HAP-1 (cell line): ENCODE measurements around the gene IL1RL1.

Experiments
- DNase-seq, 2 experiments: peaks; one replicate each; pipeline ENCODE4 v3.0.0-alpha.2; 2016 to 2020; ENCODE audit warnings: low spot score in 2 of 2
- H3K27me3 ChIP-seq: fragments of 250-450 bp; sonication (Bioruptor Pico); 2 replicates; pipeline ENCODE4 v1.5.1; 2020; ENCODE audit warnings: low read depth, mild to moderate bottlenecking, moderate library complexity
- H3K36me3 ChIP-seq: fragments of 250-450 bp; sonication (Bioruptor Pico); replicated peaks from 2 replicates; pipeline ENCODE4 v1.5.1; 2020; ENCODE audit warnings: mild to moderate bottlenecking
- H3K4me1 ChIP-seq: fragments of 250-450 bp; sonication (Bioruptor Pico); 2 replicates; pipeline ENCODE4 v1.5.1; 2020; ENCODE audit warnings: mild to moderate bottlenecking
- H3K4me3 ChIP-seq: fragments of 250-450 bp; sonication (Bioruptor Pico); 2 replicates; pipeline ENCODE4 v1.5.1; 2020; ENCODE audit warnings: mild to moderate bottlenecking, moderate library complexity
- H3K9me3 ChIP-seq: fragments of 250-450 bp; sonication (Bioruptor Pico); 2 replicates; pipeline ENCODE4 v1.5.1; 2020; ENCODE audit warnings: mild to moderate bottlenecking, moderate library complexity
- in situ Hi-C: fragments of 300-500 bp; cut with MboI; formaldehyde crosslinking; loops from 3 replicates; pipeline ENCODE4 v1.14.3; 2020; ENCODE audit warnings: low sequenced_read_pairs, inconsistent platforms, mixed read lengths

Gene IL1RL1

GRCh38 chr2:102357937-102358336, 46.6 kb downstream of the IL1RL1 start:
- H3K36me3 ChIP-seq, result no peaks in the 10 kb centered on the region
- H3K27me3 ChIP-seq, result no peaks in the 10 kb centered on the region
- no peak overlapping the region for H3K4me3 ChIP-seq
- no peak for DNase-seq
- in situ Hi-C loops, result no loop called here
- no peaks in the 10 kb centered on the region for H3K9me3 ChIP-seq
- no peaks in the 10 kb centered on the region for H3K4me1 ChIP-seq

DNA sequence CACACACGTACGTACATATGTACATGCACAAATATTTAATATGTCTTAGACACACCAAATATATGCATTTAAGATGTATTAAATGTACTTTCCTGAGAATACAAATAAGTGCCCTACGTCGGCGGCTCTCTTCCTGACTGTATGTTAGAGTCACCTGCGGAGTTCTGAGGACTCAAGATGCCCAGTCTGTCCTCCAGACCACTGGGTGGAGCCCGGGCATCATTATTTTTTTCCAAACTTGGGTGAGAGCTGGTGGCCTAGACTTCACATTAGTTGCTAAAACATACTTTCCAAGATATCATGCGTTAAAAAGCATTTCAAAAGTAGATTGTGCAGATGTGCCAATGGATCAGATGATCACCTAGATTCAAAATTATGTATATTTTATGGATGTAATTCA, 47.1 kb downstream of the IL1RL1 start:
- Histone ChIP-seq H3K9me3 (no peaks in the 10 kb centered on the region), H3K27me3 (no peaks in the 10 kb centered on the region), H3K4me1 (no peaks in the 10 kb centered on the region), H3K36me3 (no peaks in the 10 kb centered on the region), H3K4me3 (no peak overlapping the region)
- in situ Hi-C loops, result no loop called here
- no peak for DNase-seq

- Histone ChIP-seq H3K27me3 (no peaks in the 10 kb centered on the region), H3K4me1 (no peaks in the 10 kb centered on the region), H3K9me3 (no peaks in the 10 kb centered on the region), H3K36me3 (no peaks in the 10 kb centered on the region), H3K4me3 (no peak overlapping the region)
- in situ Hi-C loops, result no loop called here
- DNase-seq, result no peak
These were observed 48.2 kb downstream of the IL1RL1 start for GRCh38 chr2:102359527-102359926.

- Histone ChIP-seq H3K9me3 (no peaks in the 10 kb centered on the region), H3K27me3 (no peaks in the 10 kb centered on the region), H3K4me1 (no peaks in the 10 kb centered on the region), H3K36me3 (no peaks in the 10 kb centered on the region), H3K4me3 (no peak overlapping the region)
- in situ Hi-C loops, result no loop called here
- DNase-seq, result no peak
These were observed 50.4 kb downstream of the IL1RL1 start for GRCh38 chr2:102361632-102362241.

- H3K36me3 ChIP-seq, result no peaks in the 10 kb centered on the region
- no peaks in the 10 kb centered on the region for H3K4me1 ChIP-seq
- H3K9me3 ChIP-seq, result no peaks in the 10 kb centered on the region
- in situ Hi-C loops, result no loop called here
- DNase-seq, result no peak
- H3K4me3 ChIP-seq, result no peak overlapping the region
- H3K27me3 ChIP-seq, result no peaks in the 10 kb centered on the region
These were observed 54.4 kb downstream of the IL1RL1 start for GRCh38 chr2:102365763-102366162.

DNA sequence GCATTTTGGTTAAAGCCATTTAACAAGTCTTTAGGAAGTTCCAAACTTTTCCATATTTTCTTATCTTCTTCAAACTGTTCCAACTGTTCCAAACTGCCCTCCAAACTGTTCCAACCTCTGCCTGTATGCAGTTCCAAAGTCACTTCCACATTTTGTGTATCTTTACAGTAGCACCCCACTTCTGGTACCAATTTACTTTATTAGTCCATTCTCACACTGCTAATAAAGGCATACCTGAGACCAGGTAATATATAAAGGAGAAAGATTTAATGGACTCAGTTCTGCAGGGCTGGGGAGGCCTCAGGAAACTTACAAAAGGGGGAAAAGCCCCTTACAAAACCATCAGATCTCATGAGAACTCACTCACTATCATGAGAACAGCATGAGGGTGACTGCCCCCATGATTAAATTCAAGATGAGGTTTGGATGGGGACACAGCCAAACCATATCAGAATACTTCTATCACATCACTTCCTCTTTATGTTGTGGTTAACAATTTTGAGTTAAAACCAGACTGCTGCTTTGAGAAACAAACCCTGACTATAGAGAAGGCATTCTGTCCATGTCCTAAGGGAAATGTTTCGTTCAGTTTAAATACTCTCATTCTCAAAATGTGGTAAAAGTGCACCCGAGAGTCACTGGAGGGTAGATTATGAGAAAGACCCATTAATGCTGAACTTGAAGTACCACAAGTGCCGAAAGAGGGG, 55.2 kb downstream of the IL1RL1 start:
- H3K9me3 ChIP-seq, result no peaks in the 10 kb centered on the region
- no peak overlapping the region for H3K4me3 ChIP-seq
- DNase-seq, result no peak
- no peaks in the 10 kb centered on the region for H3K36me3 ChIP-seq
- no peaks in the 10 kb centered on the region for H3K27me3 ChIP-seq
- no peaks in the 10 kb centered on the region for H3K4me1 ChIP-seq
- in situ Hi-C loops, result no loop called here

DNA sequence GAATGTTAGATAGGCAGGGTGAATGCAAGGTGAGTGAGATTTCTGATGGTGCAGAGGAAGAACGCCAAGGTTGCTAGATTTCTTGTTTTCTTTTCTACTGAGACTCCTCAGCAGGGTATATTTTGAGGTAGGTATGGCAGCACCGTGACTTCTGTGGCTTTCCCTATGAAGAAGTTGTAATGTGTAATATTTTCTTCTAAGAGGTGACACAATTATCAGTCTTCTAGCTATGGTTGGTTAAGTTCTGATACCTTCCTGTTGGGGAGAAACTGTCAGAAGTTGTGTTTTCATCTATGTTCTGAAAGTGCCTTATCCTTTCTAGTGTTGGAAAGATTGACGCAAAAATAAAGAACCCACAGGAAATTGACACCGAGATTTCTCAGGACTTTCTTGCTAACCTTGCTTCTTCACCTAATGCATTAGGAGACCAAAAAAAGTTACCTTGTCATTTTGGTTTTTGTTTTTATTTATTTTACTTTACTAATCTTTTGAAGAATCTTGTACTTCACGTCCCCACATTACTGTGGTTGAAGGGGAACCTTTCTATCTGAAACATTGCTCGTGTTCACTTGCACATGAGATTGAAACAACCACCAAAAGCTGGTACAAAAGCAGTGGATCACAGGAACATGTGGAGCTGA, 56.1 kb downstream of the IL1RL1 start:
- H3K4me3 ChIP-seq, result no peak overlapping the region
- H3K9me3 ChIP-seq, result no peaks in the 10 kb centered on the region
- no peaks in the 10 kb centered on the region for H3K27me3 ChIP-seq
- no peaks in the 10 kb centered on the region for H3K4me1 ChIP-seq
- DNase-seq, result no peak
- H3K36me3 ChIP-seq, result no peaks in the 10 kb centered on the region
- in situ Hi-C loops, result no loop called here

DNA sequence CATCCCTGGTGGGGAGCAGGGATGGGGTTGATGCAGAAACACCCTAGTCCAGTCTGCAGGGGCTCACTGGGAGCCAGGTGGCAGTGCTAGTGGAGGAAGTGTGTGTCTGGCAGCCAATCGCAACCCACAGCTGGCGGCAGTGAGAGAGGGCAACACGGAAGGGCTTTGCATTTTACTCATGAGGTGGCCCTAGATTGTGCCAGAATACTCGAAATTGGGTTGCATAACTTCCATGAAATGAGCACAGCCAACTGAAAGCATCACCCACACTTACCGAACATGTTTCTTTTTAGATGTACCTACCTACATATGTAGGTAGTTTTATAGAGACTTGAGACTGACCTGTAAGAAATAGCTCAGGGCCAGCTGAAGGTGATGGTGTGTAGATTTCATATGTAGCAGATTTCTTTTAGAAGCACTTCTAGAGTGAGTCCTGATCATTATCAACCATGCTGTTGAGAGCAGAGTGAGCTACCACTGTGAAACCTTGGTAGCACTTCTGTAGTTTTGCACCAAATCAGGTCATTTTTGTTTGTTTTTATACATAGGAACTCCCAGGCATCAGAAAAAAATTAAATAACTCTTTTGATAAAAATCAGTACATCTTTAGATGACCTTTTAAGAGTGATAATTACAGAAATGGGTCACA, 57.2 kb downstream of the IL1RL1 start:
- no peak overlapping the region for H3K4me3 ChIP-seq
- DNase-seq, result no peak

DNA sequence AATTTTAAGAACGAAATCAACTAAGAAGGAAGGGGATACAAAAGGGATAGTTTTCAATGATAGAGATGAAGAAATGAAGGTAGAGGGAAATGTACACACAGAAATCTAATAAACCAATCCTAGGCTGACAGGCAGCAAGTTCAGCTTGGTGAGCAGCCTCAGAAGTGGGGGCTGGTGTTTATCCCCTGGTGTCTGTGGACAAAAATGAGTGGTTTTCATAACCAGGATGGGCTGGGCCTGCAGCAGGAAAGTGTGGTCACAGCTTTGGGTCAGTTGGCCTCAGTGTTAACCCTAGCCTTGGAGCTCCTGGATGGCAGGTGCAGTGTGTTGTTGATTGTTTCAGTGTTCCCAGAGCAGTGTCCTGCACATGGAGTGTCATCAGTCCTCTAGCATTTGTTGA, 58.5 kb downstream of the IL1RL1 start:
- Histone ChIP-seq H3K9me3 (no peaks in the 10 kb centered on the region), H3K36me3 (no peaks in the 10 kb centered on the region), H3K4me1 (no peaks in the 10 kb centered on the region), H3K27me3 (no peaks in the 10 kb centered on the region), H3K4me3 (no peak overlapping the region)
- DNase-seq, result no peak
- in situ Hi-C loops, result no loop called here

More for the DNA sequence above, 57.2 kb downstream of the IL1RL1 start:
- Histone ChIP-seq H3K4me1 (no peaks in the 10 kb centered on the region), H3K36me3 (no peaks in the 10 kb centered on the region), H3K27me3 (no peaks in the 10 kb centered on the region), H3K9me3 (no peaks in the 10 kb centered on the region)
- in situ Hi-C loops, result no loop called here

DNA sequence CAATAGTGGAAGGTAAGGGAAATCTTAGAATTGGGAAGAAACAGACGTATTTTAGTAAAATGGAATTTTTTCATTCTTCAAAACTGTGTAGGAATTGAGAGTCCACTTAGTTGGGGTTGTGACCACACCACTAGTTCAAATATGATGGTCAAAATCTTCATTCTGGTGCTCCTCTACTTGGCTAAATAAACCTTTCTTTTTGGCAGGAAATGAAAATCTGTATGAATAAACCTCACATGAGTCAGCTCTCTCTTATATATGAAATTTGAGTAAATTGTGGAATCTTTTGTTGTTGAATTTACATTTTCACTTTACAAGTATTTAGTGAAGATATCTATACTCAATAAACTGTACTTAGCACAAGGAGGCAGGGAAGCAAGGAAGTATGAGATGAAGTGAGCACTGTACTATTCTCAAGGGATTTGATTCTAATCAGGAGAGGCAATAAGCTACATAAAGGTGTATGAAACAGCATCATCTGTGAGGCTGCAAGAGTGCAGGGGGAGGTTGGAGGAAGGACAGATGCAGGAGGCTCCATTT, 64.8 kb downstream of the IL1RL1 start:
- H3K27me3 ChIP-seq, result no peaks in the 10 kb centered on the region
- no peaks in the 10 kb centered on the region for H3K36me3 ChIP-seq
- no peaks in the 10 kb centered on the region for H3K4me1 ChIP-seq
- in situ Hi-C loops, result no loop called here
- H3K4me3 ChIP-seq, result no peak overlapping the region
- DNase-seq, result no peak
- H3K9me3 ChIP-seq, result no peaks in the 10 kb centered on the region; the same call in 1 of the 2 replicates

GRCh38 chr2:102383722-102384121, 72.4 kb downstream of the IL1RL1 start:
- no peaks in the 10 kb centered on the region for H3K9me3 ChIP-seq
- in situ Hi-C loops, result no loop called here
- H3K4me1 ChIP-seq, result no peaks in the 10 kb centered on the region
- no peak for DNase-seq
- no peaks in the 10 kb centered on the region for H3K27me3 ChIP-seq
- H3K4me3 ChIP-seq, result no peak overlapping the region
- H3K36me3 ChIP-seq, result no peaks in the 10 kb centered on the region

- Histone ChIP-seq H3K27me3 (no peaks in the 10 kb centered on the region), H3K4me1 (no peaks in the 10 kb centered on the region), H3K36me3 (no peaks in the 10 kb centered on the region), H3K4me3 (no peak overlapping the region), H3K9me3 (no peaks in the 10 kb centered on the region)
- DNase-seq, result no peak
- in situ Hi-C loops, result no loop called here
These were observed 74.2 kb downstream of the IL1RL1 start for GRCh38 chr2:102385522-102385921.

GRCh38 chr2:102386004-102386403, 74.6 kb downstream of the IL1RL1 start:
- in situ Hi-C loops, result no loop called here
- no peaks in the 10 kb centered on the region for H3K36me3 ChIP-seq

More at GRCh38 chr2:102386004-102386403, 74.6 kb downstream of the IL1RL1 start:
- H3K4me1 ChIP-seq, result no peaks in the 10 kb centered on the region
- no peak for DNase-seq
- H3K9me3 ChIP-seq, result no peaks in the 10 kb centered on the region
- H3K4me3 ChIP-seq, result no peak overlapping the region
- no peaks in the 10 kb centered on the region for H3K27me3 ChIP-seq
